ENCODE results near the gene RNASE11.

GRCh38 chr14:20597108-20597507 is 9.3 kb upstream of the RNASE11 start:
- TF ChIP-seq CTCF (IDR thresholded peaks at IDR 0.05; ENCODE audit: extremely low read depth in 1 of 2, insufficient read depth in 1 of 2, low read depth in 1 of 2, low read length in 2 of 2), result no peak
- TF ChIP-seq POLR2AphosphoS5 (IDR thresholded peaks at IDR 0.05; ENCODE audit: insufficient read depth, low read depth, low read length), result no peak
